Right renal pelvis (tissue), 4 donors: ENCODE data around the gene KAT8. TPM values are rescaled to one million over a fixed set of nuclear protein-coding genes. Genes with fewer than 3 reads are reported as not detected.

ENCODE experiments used
- polyA plus RNA-seq, 4 donors: library from polyadenylated mRNA; unstranded; fragments of 120-200 nt; gene quantifications; one replicate each; pipeline ENCODE4 v1.2.1, GENCODE V29; 2013; ENCODE audit not compliant: insufficient read length in 4 of 4

KAT8 gene
- polyA plus RNA-seq, 4 donors, result 63.3 to 68.3 (median 67.3) TPM

Other genes starting within 250 kb of the KAT8 start
- gene BCL7C, start 223.6 kb upstream of the KAT8 start, polyA plus RNA-seq, result 10 to 100 TPM; 39.5 to 50.6 (median 42.1) TPM
- 1 to 10 TPM; 6.6 to 7.5 (median 7.3) TPM for gene CTF1, start 221.1 kb upstream of the KAT8 start, polyA plus RNA-seq
- 10 to 100 TPM; 18.4 to 33.3 (median 23.6) TPM for gene FBXL19, start 194.1 kb upstream of the KAT8 start, polyA plus RNA-seq
- gene ORAI3, start 168.6 kb upstream of the KAT8 start, polyA plus RNA-seq, result 10 to 100 TPM; 18.9 to 24.1 (median 20.3) TPM
- gene SETD1A, start 159.9 kb upstream of the KAT8 start, polyA plus RNA-seq, result 10 to 100 TPM; 15.9 to 19.2 (median 16.4) TPM
- gene HSD3B7, start 132.5 kb upstream of the KAT8 start, polyA plus RNA-seq, result 10 to 100 TPM in 1 of 4 donors, 1 to 10 TPM in 3; 9.4 to 10.1 (median 9.7) TPM
- gene STX1B, start 107.0 kb upstream of the KAT8 start, polyA plus RNA-seq, result 1 to 10 TPM in 3 of 4 donors, under 1 TPM in 1; 0.73 to 2.1 (median 1.2) TPM
- gene STX4, start 84.1 kb upstream of the KAT8 start, polyA plus RNA-seq, result 10 to 100 TPM; 31.8 to 41.9 (median 35.2) TPM
- 1 to 10 TPM; 3.9 to 7.6 (median 4.5) TPM for gene ZNF668, start 43.4 kb upstream of the KAT8 start, polyA plus RNA-seq
- gene ZNF646, start 43.2 kb upstream of the KAT8 start, polyA plus RNA-seq, result 10 to 100 TPM; 11.2 to 14.5 (median 13.0) TPM
- 1 to 10 TPM; 1.1 to 1.4 (median 1.2) TPM for gene PRSS53, start 28.7 kb upstream of the KAT8 start, polyA plus RNA-seq
- 10 to 100 TPM; 64.9 to 90.5 (median 71.9) TPM for gene VKORC1, start 22.9 kb upstream of the KAT8 start, polyA plus RNA-seq
- gene BCKDK, start 9.3 kb upstream of the KAT8 start, polyA plus RNA-seq, result 10 to 100 TPM; 32.9 to 50.8 (median 35.8) TPM
- gene PRSS8, start 18.1 kb downstream of the KAT8 start, polyA plus RNA-seq, result 10 to 100 TPM; 58.9 to 87.4 (median 63.5) TPM
- gene PRSS36, start 32.4 kb downstream of the KAT8 start, polyA plus RNA-seq, result 1 to 10 TPM; 1.2 to 1.8 (median 1.6) TPM
- 100 to 1,000 TPM; 601 to 671 (median 647) TPM for gene FUS, start 62.5 kb downstream of the KAT8 start, polyA plus RNA-seq
- gene PYCARD, start 85.1 kb downstream of the KAT8 start, polyA plus RNA-seq, result 10 to 100 TPM in 3 of 4 donors, 1 to 10 TPM in 1; 9.1 to 13.4 (median 10.9) TPM
- gene TRIM72, start 96.5 kb downstream of the KAT8 start, polyA plus RNA-seq, result under 1 TPM; 0.08 to 0.17 (median 0.11) TPM
- not detected for gene PYDC1, start 99.5 kb downstream of the KAT8 start, polyA plus RNA-seq
- gene ITGAM, start 142.3 kb downstream of the KAT8 start, polyA plus RNA-seq, result 1 to 10 TPM; 1.4 to 2.6 (median 1.8) TPM
- gene ITGAX, start 237.5 kb downstream of the KAT8 start, polyA plus RNA-seq, result 1 to 10 TPM in 2 of 4 donors, under 1 TPM in 2; 0.48 to 1.1 (median 0.89) TPM